Stimulated activated effector memory CD8-positive, alpha-beta T cell treated with anti-CD3 and anti-CD28 coated beads, Interleukin-12 subunit alpha, Interleukin-12 subunit beta, amount 100 ng/mL, for 72 hours (primary cell): ENCODE data around the gene KCNK5.

Experiments used
- ATAC-seq: fragments of 150-1000 bp; cut with Tn5 transposase; 2 replicates; pipeline ENCODE4 v1.10.0; 2021
- DNase-seq, 2 donors: peaks; one replicate each; pipeline ENCODE4 v3.0.0; 2021 to 2022; ENCODE audit warnings: low spot score in 2 of 2
- H3K27ac Mint-ChIP-seq: one replicate; pipeline ENCODE4 v1.8.0; 2022; ENCODE audit warnings: mild to moderate bottlenecking, mixed read lengths
- H3K36me3 Mint-ChIP-seq: one replicate; pipeline ENCODE4 v1.8.0; 2022; ENCODE audit warnings: mild to moderate bottlenecking, mixed read lengths
- H3K4me1 Mint-ChIP-seq: one replicate; pipeline ENCODE4 v1.8.0; 2022; ENCODE audit warnings: mixed read lengths
- H3K4me3 Mint-ChIP-seq: one replicate; pipeline ENCODE4 v1.8.0; 2022; ENCODE audit warnings: mild to moderate bottlenecking, mixed read lengths
- H3K9me3 Mint-ChIP-seq: one replicate; pipeline ENCODE4 v1.8.0; 2022; ENCODE audit warnings: mixed read lengths

Gene KCNK5

GRCh38 chr6:39227476-39227875, 1.8 kb downstream of the KCNK5 start:
- Mint-ChIP-seq H3K36me3 (peaks cover 9% of the 10 kb centered on the region), H3K4me1 (peaks cover 63% of the 10 kb centered on the region), H3K9me3 (no peaks in the 10 kb centered on the region), H3K27ac (peak overlapping the region; percentile 71), H3K4me3 (peak overlapping the region; percentile 73)
- DNase-seq (no peak), ATAC-seq (no peak)

DNA sequence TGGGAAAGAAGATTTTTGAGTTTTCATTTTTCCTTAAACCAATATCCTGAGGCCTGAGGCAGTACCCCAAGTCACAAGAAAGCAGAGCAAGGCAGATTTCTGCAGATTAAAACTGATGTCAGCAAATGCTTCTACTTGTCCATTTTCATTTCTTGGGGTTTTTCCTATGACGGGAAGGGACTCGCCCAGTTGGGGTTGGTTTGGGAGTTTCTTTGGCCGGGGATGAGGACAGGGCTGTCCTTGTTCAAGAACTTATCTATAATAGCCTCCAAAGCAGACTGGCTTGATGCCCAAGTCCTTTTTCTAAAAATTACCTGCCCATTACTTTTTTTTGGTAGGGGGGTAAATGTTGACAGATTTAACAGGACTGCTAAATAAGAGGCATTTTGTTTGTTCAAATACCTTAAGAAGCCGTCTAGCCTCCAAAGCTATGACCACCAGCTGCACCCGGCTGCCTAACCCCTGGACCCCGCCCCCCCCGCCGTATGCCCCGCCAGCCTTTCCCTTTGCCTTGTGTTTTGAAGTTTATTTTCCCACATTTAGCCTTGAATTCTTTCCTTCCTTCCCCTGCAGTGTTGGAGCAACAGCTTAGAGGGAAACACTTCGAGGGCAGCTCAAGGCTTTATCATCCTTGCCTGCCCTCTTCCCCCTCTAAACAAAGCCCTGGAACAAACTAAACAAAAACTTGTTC, 2.5 kb downstream of the KCNK5 start:
- DNase-seq (no peak), ATAC-seq (no peak)
- Mint-ChIP-seq H3K9me3 (no peaks in the 10 kb centered on the region), H3K4me1 (peaks cover 70% of the 10 kb centered on the region), H3K27ac (peak overlapping the region; percentile 71), H3K4me3 (peak overlapping the region; percentile 73), H3K36me3 (peaks cover 11% of the 10 kb centered on the region)

DNA sequence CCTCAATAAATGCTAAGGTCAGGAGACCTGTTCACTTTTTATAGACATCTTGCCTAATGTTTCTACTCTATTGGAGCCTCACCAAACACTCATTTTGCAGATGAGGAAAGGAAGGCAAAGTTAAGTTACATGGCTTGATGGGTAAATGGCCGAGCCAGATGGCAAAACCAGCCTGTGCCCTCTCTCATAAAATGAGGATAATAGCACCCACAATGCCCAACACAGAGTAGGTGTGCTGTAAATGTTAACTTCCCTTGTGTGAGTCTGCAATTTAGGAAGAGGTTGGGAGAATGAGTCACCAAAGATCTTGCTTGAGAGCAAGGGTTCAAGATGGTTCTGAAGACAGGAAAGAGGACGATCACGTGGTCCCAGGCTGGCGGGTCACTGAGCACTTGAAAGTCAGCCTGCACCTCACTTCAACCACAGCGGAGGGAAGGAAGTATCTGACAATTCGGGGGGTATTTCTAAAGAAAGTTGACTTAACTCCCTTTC, 3.3 kb downstream of the KCNK5 start:
- DNase-seq = peak; percentile 32 to 75
- Mint-ChIP-seq H3K27ac (peak overlapping the region; percentile 56), H3K4me1 (peaks cover 77% of the 10 kb centered on the region), H3K9me3 (no peaks in the 10 kb centered on the region), H3K36me3 (peaks cover 15% of the 10 kb centered on the region), H3K4me3 (peak overlapping the region; percentile 73)
- ATAC-seq = peak; percentile 52

- Mint-ChIP-seq H3K4me3 (peak overlapping the region; percentile 73), H3K4me1 (peaks cover 79% of the 10 kb centered on the region), H3K36me3 (peaks cover 15% of the 10 kb centered on the region), H3K27ac (peak overlapping the region; percentile 79), H3K9me3 (no peaks in the 10 kb centered on the region)
- ATAC-seq = no peak
- no peak for DNase-seq
Observed at GRCh38 chr6:39225543-39225942, 3.7 kb downstream of the KCNK5 start.

DNA sequence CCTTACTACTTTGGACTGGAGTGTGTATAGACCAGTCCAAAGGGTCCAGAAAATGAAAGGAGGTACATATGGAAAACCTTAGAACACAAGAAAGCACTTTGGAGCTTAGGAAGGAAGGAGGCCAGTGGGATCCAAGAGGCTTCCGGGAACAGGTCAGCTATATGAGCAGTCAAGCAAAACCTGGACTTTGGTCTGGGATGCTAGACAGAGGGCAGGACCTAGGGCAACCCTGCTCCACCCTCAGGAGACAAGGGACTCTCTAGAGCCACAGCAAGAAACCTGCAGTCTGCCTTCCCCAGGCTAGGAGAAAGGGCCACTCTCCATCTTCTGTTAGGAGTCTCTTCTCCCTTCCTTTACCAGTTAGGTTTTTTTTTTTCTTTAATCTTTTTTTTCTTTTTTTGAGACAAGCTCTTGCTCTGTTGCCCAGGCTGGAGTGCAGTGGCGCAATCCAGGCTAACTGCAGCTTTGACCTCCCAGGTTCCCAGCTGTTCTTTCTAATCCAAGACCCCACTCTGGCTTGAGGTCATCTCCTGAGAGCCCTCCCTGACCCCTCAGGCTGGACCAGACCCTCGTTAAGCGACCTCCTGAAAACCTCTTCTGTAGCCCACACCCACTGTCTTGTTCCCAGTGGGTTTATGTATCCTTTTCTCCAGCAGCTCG, 4.6 kb downstream of the KCNK5 start:
- H3K27ac Mint-ChIP-seq = peak overlapping the region; percentile 79
- ATAC-seq (no peak), DNase-seq (no peak)
- peaks cover 20% of the 10 kb centered on the region for H3K36me3 Mint-ChIP-seq
- H3K4me1 Mint-ChIP-seq = peaks cover 80% of the 10 kb centered on the region
- no peaks in the 10 kb centered on the region for H3K9me3 Mint-ChIP-seq
- H3K4me3 Mint-ChIP-seq = peak overlapping the region; percentile 73

- peaks cover 20% of the 10 kb centered on the region for H3K36me3 Mint-ChIP-seq
- peak overlapping the region; percentile 73 for H3K4me3 Mint-ChIP-seq
- peak overlapping the region; percentile 62 for H3K27ac Mint-ChIP-seq
- H3K9me3 Mint-ChIP-seq = no peaks in the 10 kb centered on the region
- DNase-seq (no peak), ATAC-seq (no peak)
- H3K4me1 Mint-ChIP-seq = peaks cover 83% of the 10 kb centered on the region
Observed at GRCh38 chr6:39224011-39224410, 5.3 kb downstream of the KCNK5 start.

DNA sequence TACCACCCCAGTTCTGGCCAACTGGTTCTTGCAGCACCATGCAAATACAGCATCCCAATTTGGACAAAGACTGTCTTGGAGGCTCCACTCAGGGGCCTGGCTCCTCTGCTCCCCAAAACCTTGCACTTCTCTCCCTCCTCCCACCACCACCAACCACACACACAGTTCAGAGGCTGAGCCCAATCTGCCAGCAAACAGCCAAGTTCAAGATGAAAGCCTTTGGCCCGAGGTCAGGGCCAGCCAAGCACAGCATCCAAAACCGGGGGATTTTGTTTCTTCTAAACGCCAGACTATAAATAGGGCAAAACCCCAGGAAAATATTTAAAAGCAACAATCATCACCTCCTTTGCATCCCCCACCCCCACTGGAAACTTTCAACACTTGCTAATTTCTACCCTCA, 5.7 kb downstream of the KCNK5 start:
- DNase-seq (no peak), ATAC-seq (no peak)
- H3K4me3 Mint-ChIP-seq = peak overlapping the region; percentile 73
- H3K9me3 Mint-ChIP-seq = no peaks in the 10 kb centered on the region
- peaks cover 87% of the 10 kb centered on the region for H3K4me1 Mint-ChIP-seq
- peak overlapping the region; percentile 62 for H3K27ac Mint-ChIP-seq
- H3K36me3 Mint-ChIP-seq = peaks cover 20% of the 10 kb centered on the region

DNA sequence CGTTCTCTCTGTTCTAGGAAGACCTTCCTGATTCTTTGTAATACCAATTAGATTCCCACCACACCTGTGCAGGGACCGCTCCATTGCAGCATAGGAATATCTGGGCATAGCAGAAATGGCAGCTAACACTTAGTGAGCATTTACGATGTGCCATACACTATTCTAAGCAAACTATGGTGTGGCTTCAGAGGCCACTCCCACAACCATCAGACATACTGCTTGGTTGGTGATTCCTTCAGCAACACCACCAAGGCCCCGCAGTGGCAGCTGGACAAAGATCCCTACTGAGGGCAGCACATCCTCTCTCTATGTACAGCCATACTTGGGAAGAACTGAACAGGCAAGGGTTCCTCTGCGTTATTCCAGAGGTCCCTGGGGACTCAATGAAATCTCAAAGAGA, 6.2 kb downstream of the KCNK5 start:
- peaks cover 88% of the 10 kb centered on the region for H3K4me1 Mint-ChIP-seq
- no peaks in the 10 kb centered on the region for H3K9me3 Mint-ChIP-seq

DNA sequence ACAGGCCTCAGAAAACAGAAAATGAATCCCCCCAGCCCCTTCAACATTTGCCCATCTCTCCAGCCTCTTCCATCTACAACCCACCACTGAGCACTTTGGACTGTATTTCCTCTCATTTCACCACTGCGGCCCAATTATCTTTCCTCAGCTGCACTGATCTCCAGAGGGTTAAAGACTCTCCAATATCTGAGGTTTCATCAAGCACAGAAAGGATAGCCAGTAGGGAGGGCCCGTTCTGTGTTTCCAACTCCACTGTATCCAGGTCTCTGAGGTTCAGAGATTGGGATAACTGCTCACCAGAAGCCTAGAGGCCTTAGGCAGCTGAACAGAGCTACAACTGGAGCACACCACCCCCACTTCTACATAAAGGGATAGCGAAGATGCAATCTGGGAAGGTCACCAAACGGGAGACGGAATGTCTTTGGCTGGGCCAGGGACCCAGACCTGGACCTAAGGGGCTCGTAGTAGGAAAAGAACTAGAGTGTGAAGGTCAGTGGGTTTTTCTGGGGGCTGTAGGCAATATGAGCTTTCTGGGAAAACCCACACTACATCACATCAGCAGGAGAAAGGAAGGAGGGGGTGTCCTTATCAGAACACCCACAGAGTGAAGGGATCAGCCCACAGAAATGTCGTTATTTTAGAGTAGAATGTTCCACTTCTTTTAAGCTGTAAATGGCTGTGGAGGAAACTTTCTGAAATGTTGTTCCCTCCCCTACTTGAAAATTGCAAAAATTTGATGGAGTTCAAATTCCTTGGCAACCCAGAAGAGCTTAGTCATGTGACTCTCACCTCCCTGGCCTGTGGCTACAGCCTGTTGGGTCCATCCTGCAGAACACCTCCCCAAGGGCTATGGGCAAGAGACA, 7.3 kb downstream of the KCNK5 start:
- Mint-ChIP-seq H3K9me3 (no peaks in the 10 kb centered on the region), H3K36me3 (peaks cover 30% of the 10 kb centered on the region), H3K27ac (peak overlapping the region; percentile 62), H3K4me1 (peaks cover 85% of the 10 kb centered on the region), H3K4me3 (peak overlapping the region; percentile 73)
- DNase-seq (no peak), ATAC-seq (no peak)

More for the DNA sequence above, 6.2 kb downstream of the KCNK5 start:
- Mint-ChIP-seq H3K4me3 (peak overlapping the region; percentile 73), H3K36me3 (peaks cover 22% of the 10 kb centered on the region), H3K27ac (peak overlapping the region; percentile 62)
- ATAC-seq = no peak
- DNase-seq = no peak

- H3K4me1 Mint-ChIP-seq = peaks cover 81% of the 10 kb centered on the region
- ATAC-seq = no peak
Observed at GRCh38 chr6:39221115-39221514, 8.2 kb downstream of the KCNK5 start.

GRCh38 chr6:39218868-39219567, 10.3 kb downstream of the KCNK5 start:
- H3K36me3 Mint-ChIP-seq = peaks cover 35% of the 10 kb centered on the region
- ATAC-seq (no peak), DNase-seq (no peak)
- H3K4me3 Mint-ChIP-seq = peak overlapping the region; percentile 27
- H3K27ac Mint-ChIP-seq = no peak overlapping the region
- peaks cover 73% of the 10 kb centered on the region for H3K4me1 Mint-ChIP-seq
- H3K9me3 Mint-ChIP-seq = no peaks in the 10 kb centered on the region

More at GRCh38 chr6:39221115-39221514, 8.2 kb downstream of the KCNK5 start:
- no peak for DNase-seq
- no peak overlapping the region for H3K4me3 Mint-ChIP-seq
- no peak overlapping the region for H3K27ac Mint-ChIP-seq
- H3K9me3 Mint-ChIP-seq = no peaks in the 10 kb centered on the region
- peaks cover 35% of the 10 kb centered on the region for H3K36me3 Mint-ChIP-seq

DNA sequence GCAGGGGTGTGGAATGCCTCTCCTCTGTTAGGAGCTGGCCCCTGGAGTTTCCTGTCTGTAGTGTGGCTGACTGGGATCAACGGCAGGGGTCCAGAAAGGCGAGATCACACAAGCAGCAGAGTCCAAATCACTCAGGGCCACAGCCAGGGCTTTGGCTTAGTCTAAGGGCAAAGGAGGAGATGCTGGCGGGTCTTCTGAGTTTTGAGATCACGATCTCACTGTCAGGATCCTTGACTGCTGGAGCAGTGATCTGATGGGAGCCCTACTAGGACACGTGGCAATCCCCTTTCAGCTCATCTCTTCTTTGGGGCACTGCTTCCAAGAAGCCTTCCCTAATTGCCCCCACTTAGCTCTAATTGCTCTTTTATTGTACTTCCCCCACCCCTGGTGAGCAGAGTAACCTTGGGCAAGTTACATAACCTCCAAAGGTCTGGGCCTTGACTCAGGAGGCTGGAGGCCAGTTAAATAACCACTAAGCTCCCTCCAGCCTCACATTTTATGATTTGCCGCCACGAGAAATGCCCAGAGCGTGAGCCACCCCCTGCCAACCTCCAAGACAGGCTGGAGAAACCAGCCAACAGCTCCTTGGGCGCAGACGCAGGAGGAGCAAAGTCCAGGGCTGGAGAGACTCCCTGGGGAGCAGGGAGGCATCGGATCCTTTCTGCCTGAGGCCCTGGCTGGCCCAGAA, 12.0 kb downstream of the KCNK5 start:
- Mint-ChIP-seq H3K9me3 (no peaks in the 10 kb centered on the region), H3K27ac (peak overlapping the region; percentile 73), H3K4me3 (no peak overlapping the region), H3K4me1 (peaks cover 56% of the 10 kb centered on the region), H3K36me3 (peaks cover 35% of the 10 kb centered on the region)
- ATAC-seq (no peak), DNase-seq (no peak)

- no peak for DNase-seq
- peaks cover 43% of the 10 kb centered on the region for H3K4me1 Mint-ChIP-seq
- no peak overlapping the region for H3K4me3 Mint-ChIP-seq
- peak overlapping the region; percentile 26 for H3K27ac Mint-ChIP-seq
- H3K36me3 Mint-ChIP-seq = peaks cover 39% of the 10 kb centered on the region
- peak; percentile 50 for ATAC-seq
- no peaks in the 10 kb centered on the region for H3K9me3 Mint-ChIP-seq
Observed at GRCh38 chr6:39215640-39216158, 13.6 kb downstream of the KCNK5 start.
